Breast epithelium (tissue), 4 donors: ENCODE measurements around the gene OXLD1. TPM values are rescaled to one million over a fixed set of nuclear protein-coding genes. Genes with fewer than 3 reads are reported as not detected.

Experiments
- DNase-seq, 2 donors: peaks; one replicate each; pipeline ENCODE4 v3.0.0-alpha.2; 2019; ENCODE audit warnings: low spot score in 2 of 2
- H3K27ac ChIP-seq, 2 donors: fragments of 200-600 bp; sonication (generic) in 1 of 2; one replicate each; pipeline ENCODE4 v1.5.1; 2016 to 2019; ENCODE audit warnings: mild to moderate bottlenecking in 1 of 2
- H3K27me3 ChIP-seq, 2 donors: fragments of 200-600 bp; sonication (generic) in 1 of 2; one replicate each; pipeline versions ENCODE4 v1.5.1 to v1.6.0; 2017 to 2019; ENCODE audit warnings: control low read depth in 1 of 2, mild to moderate bottlenecking in 1 of 2
- H3K36me3 ChIP-seq: fragments of 200-600 bp; one replicate; pipeline ENCODE4 v1.5.1; 2019
- H3K4me1 ChIP-seq, 2 donors: fragments of 200-600 bp; sonication (generic); one replicate each; pipeline ENCODE4 v1.5.1; 2016 to 2019; ENCODE audit warnings: control low read depth in 1 of 2
- H3K4me3 ChIP-seq, 3 donors: fragments of 200-600 bp; sonication (generic); 1 replicate in 2 of 3; 2 replicates in 1 of 3; pipeline ENCODE4 v1.5.1; 2016 to 2019; ENCODE audit warnings: mild to moderate bottlenecking in 3 of 3, moderate library complexity in 2 of 3
- H3K9me3 ChIP-seq, 2 donors: fragments of 200-600 bp; sonication (generic) in 1 of 2; one replicate each; pipeline ENCODE4 v1.5.1; 2016 to 2019; ENCODE audit warnings: control low read depth in 1 of 2
- CTCF ChIP-seq, 3 donors: fragments of 450-650 bp; IDR thresholded peaks; one replicate each; pipeline ENCODE4 v1.5.1; 2016 to 2017; ENCODE audit warnings: antibody characterized with exemption in 3 of 3, mild to moderate bottlenecking in 3 of 3, moderate library complexity in 3 of 3
- POLR2A ChIP-seq: fragments of 450-650 bp; IDR thresholded peaks from one replicate; pipeline ENCODE4 v1.6.1; 2016; ENCODE audit warnings: antibody characterized with exemption, mild to moderate bottlenecking, moderate library complexity
- POLR2AphosphoS5 ChIP-seq, 3 donors: sonication (generic); formaldehyde crosslinking; IDR thresholded peaks; one replicate each; pipeline ENCODE4 v1.6.1; 2017; ENCODE audit warnings: antibody characterized with exemption in 3 of 3
- intact Hi-C: fragments of 100-400 bp; cut with DNase I; formaldehyde crosslinking; loops from one replicate; pipeline ENCODE4 v1.15.1; 2023; ENCODE audit warnings: low total_unique reads
- total RNA-seq, 3 donors: library from RNA; depleted of rRNA; stranded (reverse); fragments of >200 nt; gene quantifications; one replicate each; pipeline ENCODE4 v1.1.0, GENCODE V29; 2016

OXLD1 gene
- total RNA-seq, 3 donors from 2014 or later, result 34.4 to 43.6 (median 42.6) TPM

GRCh38 chr17:81651692-81652091 is 14.7 kb downstream of the OXLD1 start:
- Histone ChIP-seq H3K27ac (no peak overlapping the region), H3K9me3 (peaks cover 0 to 6% of the 10 kb centered on the region in 2 donors), H3K4me3 (no peak overlapping the region), H3K4me1 (no peaks in the 10 kb centered on the region), H3K36me3 (no peaks in the 10 kb centered on the region), H3K27me3 (peaks cover 3 to 58% of the 10 kb centered on the region in 2 donors)
- no peak for TF ChIP-seq POLR2AphosphoS5 (IDR thresholded peaks at IDR 0.05)
- TF ChIP-seq POLR2A, result no peak
- TF ChIP-seq CTCF (IDR thresholded peaks at IDR 0.05), result no peak
- DNase-seq, result no peak
- intact Hi-C loops, result no loop called here

GRCh38 chr17:81650951-81651350 is 15.5 kb downstream of the OXLD1 start:
- intact Hi-C loops, result no loop called here
- Histone ChIP-seq H3K36me3 (no peaks in the 10 kb centered on the region), H3K27me3 (peaks cover 3 to 58% of the 10 kb centered on the region in 2 donors), H3K4me1 (no peaks in the 10 kb centered on the region), H3K9me3 (peaks cover 0 to 6% of the 10 kb centered on the region in 2 donors), H3K4me3 (no peak overlapping the region), H3K27ac (no peak overlapping the region)
- no peak for DNase-seq
- TF ChIP-seq POLR2AphosphoS5 (IDR thresholded peaks at IDR 0.05), result no peak
- TF ChIP-seq POLR2A, result no peak
- no peak for TF ChIP-seq CTCF (IDR thresholded peaks at IDR 0.05)

GRCh38 chr17:81648707-81649085 is 17.7 kb downstream of the OXLD1 start:
- Histone ChIP-seq H3K4me1 (no peaks in the 10 kb centered on the region), H3K27ac (no peak overlapping the region), H3K4me3 (no peak overlapping the region), H3K36me3 (no peaks in the 10 kb centered on the region), H3K9me3 (peaks cover 0 to 6% of the 10 kb centered on the region in 2 donors), H3K27me3 (peaks cover 3 to 53% of the 10 kb centered on the region in 2 donors)
- TF ChIP-seq CTCF (IDR thresholded peaks at IDR 0.05) (no peak), POLR2AphosphoS5 (IDR thresholded peaks at IDR 0.05) (no peak), POLR2A (no peak)
- intact Hi-C loops, result no loop called here
- DNase-seq, result no peak

DNA sequence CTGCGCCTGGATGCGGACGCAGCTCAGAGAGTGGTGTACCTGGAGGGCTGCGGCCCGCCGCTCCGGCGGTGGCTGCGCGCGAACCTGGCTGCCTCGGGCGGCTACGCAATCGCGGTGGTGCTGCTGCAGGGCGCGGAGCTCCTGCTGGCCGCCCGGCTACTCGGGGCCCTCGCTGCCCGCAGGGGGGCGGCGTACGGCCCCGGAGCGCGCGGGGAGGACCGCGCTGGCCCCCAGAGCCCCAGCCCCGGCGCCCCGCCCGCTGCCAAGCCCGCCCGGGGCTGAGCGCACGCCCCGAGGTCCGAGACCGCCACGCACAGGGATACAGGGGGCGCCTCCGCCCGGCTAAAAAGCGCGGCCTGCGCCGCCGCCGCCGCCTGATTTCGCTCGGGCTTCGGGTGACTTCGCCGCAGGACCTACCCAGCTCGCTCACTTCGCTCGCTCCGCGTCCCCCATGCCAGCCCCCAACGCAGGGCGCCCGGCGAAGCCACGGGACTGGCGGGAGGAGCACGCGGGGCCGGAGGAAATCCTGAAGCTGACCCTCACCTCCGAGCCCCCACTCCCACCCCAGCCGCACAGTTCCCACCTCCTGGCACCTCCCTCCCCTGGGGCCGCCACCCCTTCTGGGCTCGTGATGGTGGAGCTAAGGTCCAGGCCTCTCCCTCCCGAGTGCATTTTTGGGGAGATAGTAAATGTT is 18.2 kb downstream of the OXLD1 start:
- TF ChIP-seq CTCF (IDR thresholded peaks at IDR 0.05) (no peak), POLR2A (no peak), POLR2AphosphoS5 (IDR thresholded peaks at IDR 0.05) (no peak)
- intact Hi-C loops, result no loop called here
- DNase-seq, result no peak
- Histone ChIP-seq H3K9me3 (peaks cover 0 to 6% of the 10 kb centered on the region in 2 donors), H3K4me3 (no peak overlapping the region), H3K27me3 (peaks cover 3 to 48% of the 10 kb centered on the region in 2 donors), H3K36me3 (no peaks in the 10 kb centered on the region), H3K4me1 (no peaks in the 10 kb centered on the region), H3K27ac (no peak overlapping the region)

- TF ChIP-seq POLR2AphosphoS5 (IDR thresholded peaks at IDR 0.05) (no peak), POLR2A (no peak), CTCF (IDR thresholded peaks at IDR 0.05) (no peak)
- Histone ChIP-seq H3K4me3 (no peak overlapping the region), H3K9me3 (peaks cover 0 to 6% of the 10 kb centered on the region in 2 donors), H3K27me3 (peaks cover 3 to 44% of the 10 kb centered on the region in 2 donors), H3K4me1 (no peaks in the 10 kb centered on the region), H3K36me3 (no peaks in the 10 kb centered on the region), H3K27ac (no peak overlapping the region)
- no peak for DNase-seq
- intact Hi-C loops, result no loop called here
Observed at GRCh38 chr17:81647640-81648012, 18.8 kb downstream of the OXLD1 start.
